Right ventricle myocardium superior (tissue), 1 donor: ENCODE results near the gene ZNF595. TPM values are rescaled to one million over a fixed set of nuclear protein-coding genes. Genes with fewer than 3 reads are reported as not detected.
"Not testable (repeated sequence)": the region's sequence is repeated elsewhere in the genome, so short reads cannot be mapped to it uniquely, and the experiment has no call there.

Experiments used
- ATAC-seq: fragments of 200-7000 bp; cut with Tn5 transposase; one replicate; pipeline ENCODE4 v1.9.1; 2020; ENCODE audit warnings: mild to moderate bottlenecking; ENCODE audit not compliant: poor library complexity
- DNase-seq: peaks from one replicate; pipeline ENCODE4 v3.0.0-alpha.2; 2020
- intact Hi-C: fragments of 100-400 bp; cut with DNase I; formaldehyde crosslinking; loops from one replicate; pipeline ENCODE4 v1.11.2; 2022
- total RNA-seq: library from RNA; stranded (reverse); fragmentation: NEBNext Ultra II Directional; extraction: Animal tissue kit (Norgen Biotek cat#: 25700); gene quantifications from one replicate; pipeline ENCODE4 v1.2.1, GENCODE V29; 2021
- donor health status: DM: no; HTN: yes; CAD: no; lungs with severe emphysema.

ZNF595 gene
- total RNA-seq, 1 donor from 2014 or later: 6.8 TPM

GRCh38 chr4:53521-53920, 400 bp downstream of the ZNF595 start:
- DNase-seq: not testable (repeated sequence)

GRCh38 chr4:64733-65132, 11.6 kb downstream of the ZNF595 start:
- DNase-seq, intact Hi-C loops, ATAC-seq: not testable (repeated sequence)

More at GRCh38 chr4:53521-53920, 400 bp downstream of the ZNF595 start:
- intact Hi-C loops: not testable (repeated sequence)
- ATAC-seq: peak; percentile 38

- no peak for ATAC-seq
- intact Hi-C loops: no loop called here
Measured at GRCh38 chr4:71830-72229, 18.7 kb downstream of the ZNF595 start.

GRCh38 chr4:85951-86350, 32.8 kb downstream of the ZNF595 start:
- ATAC-seq (no peak), DNase-seq (no peak)
- intact Hi-C loops: no loop called here

More at GRCh38 chr4:71830-72229, 18.7 kb downstream of the ZNF595 start:
- no peak for DNase-seq

- not testable (repeated sequence) for ATAC-seq
Measured at GRCh38 chr4:86559-87324, 33.6 kb downstream of the ZNF595 start.

GRCh38 chr4:98386-98785, 45.3 kb downstream of the ZNF595 start:
- intact Hi-C loops: no loop called here
- ATAC-seq (no peak), DNase-seq (no peak)

More at GRCh38 chr4:86559-87324, 33.6 kb downstream of the ZNF595 start:
- DNase-seq, intact Hi-C loops: not testable (repeated sequence)

GRCh38 chr4:99863-100262, 46.7 kb downstream of the ZNF595 start:
- DNase-seq: no peak
- no peak for ATAC-seq
- intact Hi-C loops: no loop called here

- DNase-seq (no peak), ATAC-seq (no peak)
- intact Hi-C loops: no loop called here
Measured at GRCh38 chr4:107083-107443, 53.9 kb downstream of the ZNF595 start.

- ATAC-seq: peak; percentile 10
- DNase-seq: no peak
- intact Hi-C loops: no loop called here
Measured at GRCh38 chr4:107444-108429, 54.6 kb downstream of the ZNF595 start.

GRCh38 chr4:112771-113170, 59.6 kb downstream of the ZNF595 start:
- no peak for ATAC-seq
- intact Hi-C loops: no loop called here
- no peak for DNase-seq

- no peak for ATAC-seq
- intact Hi-C loops: no loop called here
- no peak for DNase-seq
Measured at GRCh38 chr4:113732-114131, 60.6 kb downstream of the ZNF595 start.

- intact Hi-C loops: no loop called here
- no peak for ATAC-seq
- no peak for DNase-seq
Measured at GRCh38 chr4:114149-114548, 61.0 kb downstream of the ZNF595 start.

GRCh38 chr4:116499-116898, 63.4 kb downstream of the ZNF595 start:
- ATAC-seq (no peak), DNase-seq (no peak)
- intact Hi-C loops: no loop called here

- intact Hi-C loops: no loop called here
- DNase-seq (no peak), ATAC-seq (no peak)
Measured at GRCh38 chr4:120616-121015, 67.5 kb downstream of the ZNF595 start.

- intact Hi-C loops: no loop called here
Measured at GRCh38 chr4:121408-122084, 68.4 kb downstream of the ZNF595 start.

GRCh38 chr4:123922-124274, 70.8 kb downstream of the ZNF595 start:
- ATAC-seq, DNase-seq, intact Hi-C loops: not testable (repeated sequence)

More at GRCh38 chr4:121408-122084, 68.4 kb downstream of the ZNF595 start:
- DNase-seq (no peak), ATAC-seq (no peak)

GRCh38 chr4:124275-125081, 71.4 kb downstream of the ZNF595 start, which contains the start of gene ZNF718:
Gene ZNF718 (plus strand): TSS chr4:124501. CDS start chr4:124671, 170 bp downstream.
- intact Hi-C loops: no loop called here
- DNase-seq (peak; percentile 94), ATAC-seq (peak; percentile 99)
